HCT116 (cell line): ENCODE measurements around the gene MIER3.

Experiments used
- EGR1 ChIP-seq: IDR thresholded peaks from 2 replicates; pipeline ENCODE4 v1.6.1; 2012; ENCODE audit warnings: low read depth
- EZH2 ChIP-seq: fragments of 200-600 bp; sonication (generic); IDR thresholded peaks from 2 replicates; pipeline ENCODE4 v1.6.1; 2017; ENCODE audit warnings: antibody characterized with exemption, mixed run types
- TCF7L2 ChIP-seq: IDR thresholded peaks from 2 replicates; pipeline ENCODE4 v1.7.0; 2011; ENCODE audit warnings: borderline replicate concordance, inconsistent platforms; ENCODE audit not compliant: insufficient read depth, insufficient read length; ENCODE audit errors: extremely low read depth
- TF ChIP-seq, protein P1 (sequence below), 3 experiments: fragments of 200-600 bp in 1 of 3; sonication (generic) in 1 of 3; IDR thresholded peaks in 2 of 3; conservative IDR thresholded peaks in 1 of 3; 2 replicates each; pipeline ENCODE4 v1.5.1; 2012 to 2017; ENCODE audit warnings: low read depth in 2 of 3, low read length in 2 of 3, antibody characterized with exemption in 1 of 3, borderline replicate concordance in 1 of 3, control low read depth in 1 of 3, mild to moderate bottlenecking in 1 of 3, mixed read lengths in 1 of 3, mixed run types in 1 of 3, moderate library complexity in 1 of 3; ENCODE audit not compliant: insufficient read depth in 1 of 3

DNA sequence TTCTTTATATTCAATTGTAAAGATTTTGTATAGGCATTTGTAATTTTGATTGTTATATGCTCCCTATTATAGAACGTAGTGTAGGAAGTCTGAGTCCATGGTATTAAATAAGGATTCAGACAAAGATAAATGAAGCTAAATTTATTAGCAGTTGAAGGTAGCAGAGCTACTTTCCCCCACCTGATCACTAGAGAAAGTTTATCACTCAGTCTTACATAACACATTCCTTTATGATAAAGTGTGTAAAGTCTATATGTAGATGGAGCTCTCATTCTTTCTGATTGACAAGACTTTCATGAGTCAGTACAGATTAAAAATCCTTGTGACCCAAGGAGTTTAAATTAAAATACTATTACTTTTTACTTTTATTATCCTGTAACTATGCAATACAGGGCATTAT, 2.3 kb upstream of the MIER3 start:
- no peak for TF ChIP-seq EGR1
- no peak for TF ChIP-seq EZH2
- no peak for TF ChIP-seq TCF7L2
- TF ChIP-seq, protein P1, sequence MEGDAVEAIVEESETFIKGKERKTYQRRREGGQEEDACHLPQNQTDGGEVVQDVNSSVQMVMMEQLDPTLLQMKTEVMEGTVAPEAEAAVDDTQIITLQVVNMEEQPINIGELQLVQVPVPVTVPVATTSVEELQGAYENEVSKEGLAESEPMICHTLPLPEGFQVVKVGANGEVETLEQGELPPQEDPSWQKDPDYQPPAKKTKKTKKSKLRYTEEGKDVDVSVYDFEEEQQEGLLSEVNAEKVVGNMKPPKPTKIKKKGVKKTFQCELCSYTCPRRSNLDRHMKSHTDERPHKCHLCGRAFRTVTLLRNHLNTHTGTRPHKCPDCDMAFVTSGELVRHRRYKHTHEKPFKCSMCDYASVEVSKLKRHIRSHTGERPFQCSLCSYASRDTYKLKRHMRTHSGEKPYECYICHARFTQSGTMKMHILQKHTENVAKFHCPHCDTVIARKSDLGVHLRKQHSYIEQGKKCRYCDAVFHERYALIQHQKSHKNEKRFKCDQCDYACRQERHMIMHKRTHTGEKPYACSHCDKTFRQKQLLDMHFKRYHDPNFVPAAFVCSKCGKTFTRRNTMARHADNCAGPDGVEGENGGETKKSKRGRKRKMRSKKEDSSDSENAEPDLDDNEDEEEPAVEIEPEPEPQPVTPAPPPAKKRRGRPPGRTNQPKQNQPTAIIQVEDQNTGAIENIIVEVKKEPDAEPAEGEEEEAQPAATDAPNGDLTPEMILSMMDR (IDR thresholded peaks at IDR 0.05 in 2 of 3, conservative IDR thresholded peaks at IDR 0.05 in 1 of 3; ENCODE audit: borderline replicate concordance in 1 of 3, insufficient read depth in 1 of 3, low read depth in 2 of 3, low read length in 2 of 3), result no peak
